T-helper 1 cell treated with Interleukin-12 subunit alpha and Interleukin-12 subunit beta and Interleukin-4 antibody, amounts not matched to agents 30 ng/mL and 1 ng/mL, for 36 hours (primary cell): ENCODE data around the gene ZNF821. TPM values are rescaled to one million over a fixed set of nuclear protein-coding genes. Genes with fewer than 3 reads are reported as not detected.
"Not testable (repeated sequence)": the region's sequence is repeated elsewhere in the genome, so short reads cannot be mapped to it uniquely, and the experiment has no call there.

Experiments used
- intact Hi-C: fragments of 100-400 bp; cut with micrococcal nuclease; formaldehyde crosslinking; loops from one replicate; pipeline ENCODE4 v1.15.1; 2024
- total RNA-seq: library from RNA; stranded (reverse); gene quantifications from 2 replicates; pipeline ENCODE4 v1.2.3, GENCODE V29; 2022

Gene ZNF821
- total RNA-seq, 1 donor from 2014 or later: 4.5 TPM

GRCh38 chr16:71865173-71865863, 18.7 kb downstream of the ZNF821 start:
- intact Hi-C loops: no loop called here

DNA sequence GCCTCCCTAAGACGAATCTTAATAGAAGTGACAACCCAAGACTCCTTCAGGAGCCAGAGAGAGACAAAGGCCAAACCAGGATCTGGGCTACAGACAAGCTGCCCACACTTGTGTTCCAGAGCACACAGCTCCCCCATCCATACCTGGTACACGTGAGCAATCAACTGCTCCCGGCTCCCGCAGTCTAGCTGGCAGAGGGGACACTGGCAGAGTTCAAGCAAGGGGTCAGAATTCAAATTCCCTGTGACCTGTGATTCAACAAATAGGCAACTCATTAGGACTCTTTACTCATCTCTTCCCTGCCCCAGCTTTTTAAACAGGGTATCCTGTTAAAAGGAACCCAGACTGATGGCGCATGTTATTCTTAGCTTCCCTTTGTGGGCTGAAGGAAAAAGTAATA, 20.0 kb downstream of the ZNF821 start:
- intact Hi-C loops: no loop called here

DNA sequence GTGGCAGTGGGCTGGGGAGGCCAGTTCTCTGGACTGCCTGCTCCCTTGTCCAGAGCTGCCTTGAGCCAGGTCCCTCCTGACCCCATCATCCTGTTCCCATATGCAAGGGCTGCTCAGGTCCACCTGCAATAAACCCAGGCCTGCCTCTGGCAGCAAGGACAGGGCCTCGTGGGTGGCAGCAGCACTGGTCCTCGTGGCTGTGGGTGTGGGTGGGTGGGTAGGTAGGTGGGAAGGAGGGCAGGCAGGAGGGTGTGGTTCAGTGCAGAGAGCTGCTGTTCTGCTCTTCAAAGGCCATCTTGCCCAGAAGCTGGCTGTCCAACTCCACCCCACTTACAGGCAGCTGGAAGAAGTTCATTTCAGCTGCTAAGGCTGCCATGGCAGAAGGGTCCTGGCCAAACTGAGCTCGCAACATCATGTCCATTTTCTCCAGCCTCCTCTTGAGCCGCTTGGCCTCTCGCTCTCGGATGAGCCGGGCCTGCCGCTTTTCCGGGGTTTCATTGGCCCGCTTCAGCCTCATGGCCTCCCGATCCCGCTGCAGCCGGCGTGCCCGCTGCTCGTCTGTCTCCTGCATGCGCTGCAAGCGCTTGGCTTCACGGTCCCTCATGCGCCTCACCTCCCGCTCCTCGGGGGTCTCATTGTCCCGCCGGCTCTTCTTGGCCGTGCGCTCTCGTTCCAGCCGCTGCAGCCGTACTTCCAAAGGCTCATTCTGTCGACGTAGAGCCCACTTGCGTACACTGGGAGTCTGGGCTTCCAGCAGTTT, 24.0 kb downstream of the ZNF821 start:
- intact Hi-C loops: no loop called here

DNA sequence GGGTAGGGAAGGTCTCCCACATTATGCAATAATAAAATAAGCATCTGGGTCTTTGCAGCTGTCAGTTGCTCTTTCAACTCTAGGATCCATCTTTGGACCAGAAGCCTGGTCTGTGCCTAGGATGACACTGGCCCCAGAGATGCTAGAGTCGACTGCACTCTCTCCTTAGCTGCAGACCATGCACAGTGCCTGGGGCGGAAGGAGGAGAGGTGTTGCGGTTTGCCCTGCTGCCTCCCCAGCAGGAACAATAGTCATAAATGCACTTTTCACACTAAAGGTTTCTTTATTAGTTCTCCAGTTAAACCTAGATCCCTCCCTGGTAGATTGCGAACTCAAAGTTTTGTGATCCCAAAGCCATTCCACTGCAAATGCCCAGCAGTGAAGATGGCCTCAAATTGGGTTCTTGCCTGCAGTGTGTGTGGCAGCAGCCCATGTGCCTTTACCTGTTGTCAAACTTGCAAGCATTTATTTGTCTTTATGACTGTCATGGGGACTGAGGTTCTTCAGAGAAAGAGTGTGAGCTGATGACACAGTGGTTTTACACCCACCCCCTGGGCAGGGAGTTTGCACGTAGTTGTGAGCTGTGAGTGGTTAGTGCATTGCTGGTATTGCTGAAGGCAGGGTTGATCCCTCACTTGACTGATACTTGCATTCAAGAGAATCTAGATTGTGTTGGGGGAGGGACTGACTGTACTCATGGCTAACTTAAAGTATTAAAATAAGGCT, 27.9 kb downstream of the ZNF821 start:
- intact Hi-C loops: no loop called here

- intact Hi-C loops: no loop called here
Observed at GRCh38 chr16:71854369-71854948, 29.5 kb downstream of the ZNF821 start.

DNA sequence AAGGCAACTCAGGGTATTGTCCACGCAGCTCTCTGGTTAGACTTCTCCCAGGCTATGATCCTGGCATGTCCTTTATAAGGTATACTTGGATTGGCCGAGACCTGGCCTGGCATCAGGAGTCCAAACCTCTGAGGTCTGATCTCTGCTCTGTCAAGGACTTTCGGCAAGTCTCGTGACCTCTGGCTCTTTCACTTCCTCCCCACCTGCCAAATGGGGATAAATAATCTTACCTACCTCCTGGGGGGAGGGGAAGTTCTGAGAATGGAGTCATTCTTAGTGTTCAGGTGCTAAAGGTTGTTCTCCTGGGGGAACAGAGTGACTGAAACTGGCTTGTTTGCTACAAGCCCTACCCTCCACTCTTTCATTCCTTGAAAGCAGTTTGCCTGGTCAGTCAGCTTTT, 30.6 kb downstream of the ZNF821 start:
- intact Hi-C loops: no loop called here

- intact Hi-C loops: no loop called here
Observed at GRCh38 chr16:71852561-71852960, 31.4 kb downstream of the ZNF821 start.

- intact Hi-C loops: no loop called here
Observed at GRCh38 chr16:71852158-71852557, 31.8 kb downstream of the ZNF821 start.

DNA sequence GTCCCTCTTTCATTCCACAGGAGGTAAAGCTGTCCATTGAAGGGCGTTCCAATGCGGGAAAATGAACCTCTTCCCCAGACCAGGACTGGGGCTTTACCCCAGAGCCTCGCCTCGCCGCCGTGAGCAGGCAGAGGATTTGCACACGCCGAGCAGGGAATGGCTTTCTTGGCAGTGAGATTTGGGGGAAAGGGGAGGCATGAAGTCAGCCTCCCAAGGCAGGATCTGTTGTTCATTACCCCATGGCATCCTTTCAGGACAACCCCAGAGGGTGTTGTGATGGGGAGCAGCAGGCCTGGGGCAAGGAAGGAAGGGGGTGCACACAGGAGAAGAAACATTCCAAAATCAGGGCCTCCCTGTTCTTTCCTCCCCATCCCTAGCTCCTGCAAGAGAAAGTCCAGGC, 32.2 kb downstream of the ZNF821 start:
- intact Hi-C loops: no loop called here

DNA sequence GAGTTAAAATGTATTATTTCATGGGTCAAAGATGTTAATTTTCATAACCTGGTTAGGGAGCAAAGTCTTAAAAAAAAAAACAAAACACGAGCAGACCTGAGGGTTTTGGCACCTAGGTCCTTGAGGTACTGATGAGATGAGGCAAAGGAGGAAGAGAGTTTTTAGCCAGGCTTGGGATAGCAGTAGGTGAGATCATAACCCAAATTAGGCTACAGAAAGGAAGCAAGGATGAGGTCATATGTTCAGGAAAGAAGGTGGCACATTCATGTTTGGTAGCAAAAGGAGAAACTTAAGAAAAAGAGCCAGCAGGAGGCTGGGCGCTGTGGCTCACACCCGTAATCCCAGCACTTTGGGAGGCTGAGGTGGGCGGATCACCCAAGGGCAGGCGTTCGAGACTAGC, 35.4 kb downstream of the ZNF821 start:
- intact Hi-C loops: loop anchor here (10.0 kb wide), 1 partner anchor 384 kb away; the partner anchor contains the start of gene ZNF23

DNA sequence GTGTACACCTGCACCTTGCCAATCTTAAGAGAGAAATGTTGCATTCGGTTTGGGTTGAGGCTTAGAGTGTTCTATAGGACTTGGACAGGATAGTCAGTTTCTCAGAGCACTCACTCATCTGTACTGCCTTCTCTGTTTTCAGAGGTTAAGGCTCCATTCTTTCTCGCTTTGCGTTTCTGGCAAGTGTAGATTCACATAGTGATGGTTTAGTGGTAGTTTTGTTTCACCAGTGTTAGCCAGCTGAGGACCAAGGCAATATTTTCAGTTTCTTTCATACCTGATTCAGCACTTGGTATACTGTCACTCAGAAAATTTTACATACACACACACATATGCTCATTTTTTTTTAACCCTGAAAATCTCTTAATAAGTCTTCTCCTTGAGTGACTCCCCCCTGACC, 36.9 kb downstream of the ZNF821 start:
- intact Hi-C loops: loop anchor here (1.0 to 10.0 kb wide), 3 partner anchors 114 to 382 kb away; partner anchors contain the start of gene ZNF23

DNA sequence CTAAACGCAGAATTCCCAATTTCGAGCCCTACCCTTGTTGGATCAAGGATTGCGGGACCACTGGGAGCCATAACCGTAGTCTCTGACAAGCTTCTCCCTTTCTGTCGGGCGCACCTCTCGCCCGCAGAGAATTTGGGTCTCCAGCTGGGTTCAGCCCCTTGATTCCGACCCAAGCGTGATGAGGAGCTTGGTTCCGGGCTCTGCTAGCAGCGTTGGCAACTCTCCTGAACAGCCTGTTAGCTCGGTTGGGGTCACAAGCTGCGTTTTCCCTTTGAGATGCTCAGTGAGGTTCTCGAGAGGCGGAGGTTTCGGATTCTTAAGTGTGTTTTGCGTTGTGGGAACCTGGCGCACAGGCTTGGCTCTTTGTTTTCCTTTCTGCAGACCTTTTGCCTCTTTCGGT, 37.6 kb downstream of the ZNF821 start:
- intact Hi-C loops: loop anchor here (1.0 to 10.0 kb wide), 3 partner anchors 35 to 382 kb away; partner anchors contain the start of gene ZNF23

GRCh38 chr16:71845639-71846430, 38.1 kb downstream of the ZNF821 start, which contains the start of gene ATXN1L:
ATXN1L (plus strand) TSS chr16:71845976; CDS start chr16:71849741, 3,765 bp downstream.
- intact Hi-C loops: loop anchor here (1.0 to 10.0 kb wide), 8 partner anchors 35 to 381 kb away; partner anchors contain the start of genes DHODH, DHX38, IST1 and TXNL4B

DNA sequence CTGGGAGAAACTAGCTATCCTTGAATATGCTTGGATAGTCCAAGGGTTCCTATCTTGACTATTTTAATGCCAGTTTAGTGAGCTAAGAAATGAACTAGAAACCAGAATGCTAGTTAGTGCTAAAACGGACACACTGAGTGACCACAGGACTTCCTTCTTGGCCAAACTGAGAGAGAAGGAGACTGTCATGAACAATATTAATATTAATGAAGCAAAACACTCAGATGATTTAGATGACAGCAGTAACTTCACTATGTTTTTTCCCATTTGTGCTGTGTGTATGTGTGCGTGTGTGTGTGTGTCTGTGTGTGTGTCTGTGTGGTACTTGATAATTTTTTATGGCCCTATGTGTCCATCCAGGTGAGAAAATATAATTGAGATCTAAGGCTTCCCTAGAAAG, 40.4 kb downstream of the ZNF821 start:
- intact Hi-C loops: loop anchor here (10.0 kb wide), 1 partner anchor 379 kb away; the partner anchor contains the start of gene ZNF23

DNA sequence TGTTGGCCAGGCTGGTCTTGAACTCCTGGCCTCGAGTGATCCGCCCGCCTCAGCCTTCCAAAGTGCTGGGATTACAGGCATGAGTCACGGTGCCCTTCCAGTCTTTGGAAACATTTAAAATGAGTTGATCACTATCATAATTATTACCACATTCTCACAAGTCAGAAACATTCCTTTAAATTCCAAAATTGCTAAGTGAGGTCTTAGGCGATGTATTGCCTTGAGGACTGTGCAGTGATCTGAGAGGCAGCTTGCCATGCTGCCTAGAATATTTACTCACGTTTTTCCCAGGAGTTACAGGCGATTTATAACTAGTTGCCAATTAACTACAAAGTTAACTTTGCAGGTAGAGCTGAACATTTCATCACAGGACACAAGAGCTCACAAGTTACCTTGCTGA, 43.9 kb downstream of the ZNF821 start:
- intact Hi-C loops: loop anchor here (10.0 kb wide), 1 partner anchor 375 kb away; the partner anchor contains the start of gene ZNF23

DNA sequence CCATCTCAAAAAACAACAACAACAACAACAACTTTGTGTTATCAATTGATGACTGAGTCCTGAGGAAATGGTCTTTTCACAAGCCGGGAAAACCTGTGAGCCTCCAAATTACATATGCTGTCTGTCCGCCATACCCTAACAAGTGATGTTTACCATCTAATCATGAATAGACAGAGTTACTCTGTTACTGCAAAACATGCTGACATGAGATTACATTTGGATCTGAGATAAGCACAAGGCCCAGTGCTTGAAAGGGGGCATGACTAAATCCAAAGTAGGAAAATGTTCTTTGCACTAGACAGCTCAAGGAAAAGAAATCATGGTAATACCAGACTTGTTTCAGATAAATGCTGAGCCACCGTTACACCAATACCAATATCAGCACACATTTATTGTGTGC, 46.8 kb downstream of the ZNF821 start:
- intact Hi-C loops: no loop called here

GRCh38 chr16:71834291-71834690, 49.7 kb downstream of the ZNF821 start:
- intact Hi-C loops: no loop called here

GRCh38 chr16:71832112-71832511, 51.9 kb downstream of the ZNF821 start:
- intact Hi-C loops: not testable (repeated sequence)

GRCh38 chr16:71831698-71832097, 52.3 kb downstream of the ZNF821 start:
- intact Hi-C loops: not testable (repeated sequence)

DNA sequence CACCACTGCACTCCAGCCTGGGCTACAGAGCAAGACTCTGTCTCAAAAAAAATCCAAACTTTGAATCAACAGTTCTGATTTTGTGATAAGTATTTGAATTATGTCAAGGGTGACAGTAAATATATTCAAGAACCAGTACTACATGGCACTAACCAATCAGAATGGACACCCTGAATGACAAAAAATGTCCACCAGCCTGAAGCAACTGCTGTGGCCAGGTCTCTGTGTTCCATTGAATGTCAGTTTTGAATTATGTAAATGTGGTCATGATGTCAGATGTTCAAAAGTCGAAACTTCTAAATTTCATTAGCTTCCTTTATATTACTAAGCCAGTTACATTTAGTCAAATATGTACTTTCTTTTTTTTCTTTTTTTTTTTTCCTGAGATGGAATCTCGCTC, 53.6 kb downstream of the ZNF821 start:
- intact Hi-C loops: no loop called here
